Cardiac muscle cell (in vitro differentiated cells and primary cell): ENCODE results near the gene DSG3. TPM values are rescaled to one million over a fixed set of nuclear protein-coding genes. Genes with fewer than 3 reads are reported as not detected.
A peak's percentile ranks its signal among the peaks of the same experiment; 100 is the strongest.

Experiments
- DNase-seq, 2 donors: peaks; one replicate each; pipeline versions ENCODE4 v3.0.0 to v3.0.0-alpha.2; 2010 to 2017; ENCODE audit warnings: low read depth in 1 of 2, low spot score in 1 of 2
- H3K27ac ChIP-seq: fragments of 200-600 bp; sonication (generic); 2 replicates; pipeline ENCODE4 v1.5.1; 2016
- H3K27me3 ChIP-seq: fragments of 200-600 bp; sonication (generic); 2 replicates; pipeline ENCODE4 v1.6.0; 2016; ENCODE audit warnings: control low read depth
- H3K36me3 ChIP-seq: fragments of 200-600 bp; sonication (generic); 2 replicates; pipeline ENCODE4 v1.5.1; 2016; ENCODE audit warnings: control low read depth
- H3K4me1 ChIP-seq: fragments of 200-600 bp; sonication (generic); 2 replicates; pipeline ENCODE4 v1.8.1; 2017; ENCODE audit warnings: low read depth, mild to moderate bottlenecking, mixed run types
- H3K4me3 ChIP-seq: fragments of 200-600 bp; sonication (generic); 2 replicates; pipeline ENCODE4 v1.5.1; 2016; ENCODE audit warnings: mild to moderate bottlenecking
- H3K9me3 ChIP-seq: fragments of 200-600 bp; sonication (generic); 2 replicates; pipeline ENCODE4 v1.5.1; 2017; ENCODE audit warnings: low read depth, mild to moderate bottlenecking, control low read depth
- CTCF ChIP-seq: IDR thresholded peaks from 2 replicates; pipeline ENCODE4 v1.5.1; 2012; ENCODE audit warnings: low read depth, mild to moderate bottlenecking, low read length
- polyA plus RNA-seq: library from polyadenylated mRNA; unstranded; fragments of >200 nt; fragmentation: Nextera tagmentation; extraction: Ambion mirVana; gene quantifications from 2 replicates; pipeline ENCODE4 v1.2.1, GENCODE V29; 2016
- total RNA-seq: library from RNA; depleted of rRNA; stranded (reverse); fragments of >200 nt; gene quantifications from 2 replicates; pipeline ENCODE4 v1.2.3, GENCODE V29; 2016

DSG3 gene
- total and polyA plus RNA-seq, 2 experiments from 2014 or later, result 0.02 TPM; not detected in 1

GRCh38 chr18:31424383-31424988 is 23.1 kb upstream of the DSG3 start:
- Histone ChIP-seq H3K4me1 (no peaks in the 10 kb centered on the region), H3K27me3 (no peaks in the 10 kb centered on the region), H3K27ac (no peak overlapping the region), H3K4me3 (no peak overlapping the region), H3K36me3 (no peaks in the 10 kb centered on the region), H3K9me3 (no peaks in the 10 kb centered on the region)
- TF ChIP-seq CTCF, result peak; percentile 86
- peak; percentile 59 to 71 for DNase-seq

- H3K27ac ChIP-seq, result no peak overlapping the region
- no peak for DNase-seq
- H3K27me3 ChIP-seq, result no peaks in the 10 kb centered on the region
- no peak for TF ChIP-seq CTCF
- no peaks in the 10 kb centered on the region for H3K4me1 ChIP-seq
- no peaks in the 10 kb centered on the region for H3K9me3 ChIP-seq
- H3K36me3 ChIP-seq, result no peaks in the 10 kb centered on the region
- no peak overlapping the region for H3K4me3 ChIP-seq
Measured at GRCh38 chr18:31426021-31426420, 21.5 kb upstream of the DSG3 start.

GRCh38 chr18:31426871-31427406 is 20.6 kb upstream of the DSG3 start:
- Histone ChIP-seq H3K4me1 (no peaks in the 10 kb centered on the region), H3K27me3 (no peaks in the 10 kb centered on the region), H3K36me3 (no peaks in the 10 kb centered on the region), H3K4me3 (no peak overlapping the region), H3K9me3 (no peaks in the 10 kb centered on the region), H3K27ac (no peak overlapping the region)
- DNase-seq, result no peak
- TF ChIP-seq CTCF, result no peak

- no peak for DNase-seq
- Histone ChIP-seq H3K27me3 (no peaks in the 10 kb centered on the region), H3K9me3 (no peaks in the 10 kb centered on the region), H3K27ac (no peak overlapping the region), H3K4me3 (no peak overlapping the region), H3K36me3 (no peaks in the 10 kb centered on the region), H3K4me1 (no peaks in the 10 kb centered on the region)
- no peak for TF ChIP-seq CTCF
Measured at GRCh38 chr18:31428211-31428610, 19.3 kb upstream of the DSG3 start.

GRCh38 chr18:31429623-31430022 is 17.9 kb upstream of the DSG3 start:
- H3K27me3 ChIP-seq, result no peaks in the 10 kb centered on the region
- no peak for TF ChIP-seq CTCF
- DNase-seq, result no peak
- H3K4me3 ChIP-seq, result no peak overlapping the region
- no peaks in the 10 kb centered on the region for H3K4me1 ChIP-seq
- H3K36me3 ChIP-seq, result no peaks in the 10 kb centered on the region
- H3K9me3 ChIP-seq, result no peaks in the 10 kb centered on the region
- no peak overlapping the region for H3K27ac ChIP-seq
